HG03196 (cell line): ENCODE measurements around the gene INTS14.

Experiments
- ATAC-seq: cut with Tn5 transposase; IDR thresholded peaks from one replicate; pipeline ENCODE4 v1.9.1; 2021; ENCODE audit not compliant: unreplicated experiment

INTS14 gene

GRCh38 chr15:65532738-65533051 is 78.2 kb downstream of the INTS14 start:
- no peak for ATAC-seq

DNA sequence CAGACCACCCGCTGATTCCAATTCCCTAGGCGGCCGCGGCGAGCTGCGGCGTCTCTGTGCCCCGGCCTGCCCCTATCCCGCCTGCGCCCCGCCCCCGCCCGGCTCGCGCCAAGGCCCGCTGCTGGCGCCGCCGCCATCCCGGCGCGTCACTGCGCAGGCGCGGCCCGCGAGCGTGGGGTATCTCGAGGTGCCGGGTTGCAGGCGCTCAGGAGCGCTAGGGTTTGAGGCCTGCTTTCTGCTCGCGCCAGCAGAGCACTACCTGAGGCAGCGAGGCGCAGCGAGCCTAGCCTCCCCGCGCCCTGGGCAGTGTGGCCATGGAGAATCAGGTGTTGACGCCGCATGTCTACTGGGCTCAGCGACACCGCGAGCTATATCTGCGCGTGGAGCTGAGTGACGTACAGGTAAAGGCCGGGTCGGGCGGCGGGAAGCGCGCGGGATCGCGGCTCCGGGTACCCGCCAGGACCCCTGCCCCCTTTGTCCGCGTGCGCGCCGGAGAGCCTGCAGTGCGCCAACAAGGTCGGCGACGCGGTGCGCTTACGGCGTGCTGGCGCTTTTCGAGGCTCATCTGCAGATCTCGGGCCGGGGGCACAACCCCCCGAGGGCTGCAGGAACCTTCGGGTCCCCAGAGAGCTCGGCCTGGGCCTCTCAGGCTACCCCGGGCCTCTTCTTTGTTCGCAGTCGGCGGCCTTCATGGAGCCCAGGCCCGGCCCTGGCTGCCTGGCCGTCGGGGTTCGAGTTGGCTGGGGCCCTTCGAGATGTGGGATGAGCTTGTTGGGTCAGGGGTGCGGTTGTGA is 80.4 kb downstream of the INTS14 start, which contains the start of gene HACD3:
Gene HACD3 (plus strand): TSS at position 146 of the 794 bp plus-strand sequence. CDS start 169 bp downstream, at position 315.
- ATAC-seq, result peak; percentile 78

DNA sequence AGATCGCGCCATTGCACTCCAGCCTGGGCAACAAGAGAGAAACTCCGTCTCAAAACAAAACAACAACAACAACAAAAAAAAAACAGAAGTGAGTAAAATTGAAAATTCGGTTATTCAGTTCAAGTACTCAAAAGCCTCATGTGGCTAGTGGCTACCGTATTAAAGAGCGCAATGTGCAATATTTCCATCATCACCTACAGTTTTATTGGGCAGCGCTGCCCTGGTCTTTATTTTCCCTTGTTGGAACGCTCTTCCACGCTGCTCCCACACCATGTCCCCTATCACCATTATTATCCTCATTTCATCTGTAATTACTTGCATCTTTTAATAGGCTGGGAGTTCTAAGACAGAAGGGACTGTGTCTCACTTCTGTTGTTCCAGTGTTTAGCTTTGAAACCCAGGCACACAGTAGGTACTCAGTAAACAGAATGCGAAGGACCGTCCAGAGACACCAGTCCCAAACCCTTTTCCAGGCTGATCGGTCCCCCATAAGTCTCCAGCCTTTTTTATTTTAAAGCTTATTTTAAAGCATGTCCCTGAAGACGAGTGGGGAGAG is 81.1 kb downstream of the INTS14 start:
- no peak for ATAC-seq
